ENCODE results near the gene ADGRG6.

DNA sequence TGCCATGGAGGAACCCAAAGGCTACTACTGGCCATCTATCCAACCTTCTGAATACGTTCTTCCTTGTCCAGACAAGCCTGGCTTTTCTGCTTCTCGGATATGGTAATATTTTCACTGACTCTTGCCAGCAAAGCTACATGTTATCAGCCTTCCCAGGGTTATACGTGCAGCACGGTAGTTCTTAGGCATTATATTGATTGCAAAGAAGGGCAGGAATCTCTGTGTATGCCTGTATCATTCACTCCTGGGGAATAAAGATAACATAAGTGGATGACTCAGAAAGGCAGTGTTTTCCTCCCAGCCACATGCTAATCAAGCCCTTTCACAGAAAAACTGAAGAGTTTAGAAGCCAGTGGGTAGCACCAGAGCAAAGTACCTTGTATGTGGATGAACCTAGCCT is 98.7 kb downstream of the ADGRG6 start:
- TF ChIP-seq, protein P1, sequence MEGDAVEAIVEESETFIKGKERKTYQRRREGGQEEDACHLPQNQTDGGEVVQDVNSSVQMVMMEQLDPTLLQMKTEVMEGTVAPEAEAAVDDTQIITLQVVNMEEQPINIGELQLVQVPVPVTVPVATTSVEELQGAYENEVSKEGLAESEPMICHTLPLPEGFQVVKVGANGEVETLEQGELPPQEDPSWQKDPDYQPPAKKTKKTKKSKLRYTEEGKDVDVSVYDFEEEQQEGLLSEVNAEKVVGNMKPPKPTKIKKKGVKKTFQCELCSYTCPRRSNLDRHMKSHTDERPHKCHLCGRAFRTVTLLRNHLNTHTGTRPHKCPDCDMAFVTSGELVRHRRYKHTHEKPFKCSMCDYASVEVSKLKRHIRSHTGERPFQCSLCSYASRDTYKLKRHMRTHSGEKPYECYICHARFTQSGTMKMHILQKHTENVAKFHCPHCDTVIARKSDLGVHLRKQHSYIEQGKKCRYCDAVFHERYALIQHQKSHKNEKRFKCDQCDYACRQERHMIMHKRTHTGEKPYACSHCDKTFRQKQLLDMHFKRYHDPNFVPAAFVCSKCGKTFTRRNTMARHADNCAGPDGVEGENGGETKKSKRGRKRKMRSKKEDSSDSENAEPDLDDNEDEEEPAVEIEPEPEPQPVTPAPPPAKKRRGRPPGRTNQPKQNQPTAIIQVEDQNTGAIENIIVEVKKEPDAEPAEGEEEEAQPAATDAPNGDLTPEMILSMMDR (IDR thresholded peaks at IDR 0.05): no peak
- TF ChIP-seq EP300 (IDR thresholded peaks at IDR 0.05; ENCODE audit: low read depth) (no peak), POLR2AphosphoS5 (IDR thresholded peaks at IDR 0.05) (no peak)
